SK-N-SH (cell line): Measurements from ENCODE around the gene NWD2. TPM values are rescaled to one million over a fixed set of nuclear protein-coding genes. Genes with fewer than 3 reads are reported as not detected.

Source experiments
- CTCF ChIA-PET: fragments of 300-600, 350-600 bp; formaldehyde crosslinking; extraction: SDS; loops from one replicate; lab custom pipeline; 2021; lab: Yijun Ruan, JAX
- POLR2A ChIA-PET: fragments of 350-600 bp; sonication (Branson Sonifier 250); formaldehyde crosslinking; extraction: SDS; loops from one replicate; lab custom pipeline; 2020; ENCODE audit warnings: antibody characterized with exemption, inconsistent platforms; lab: Yijun Ruan, JAX
- DNase-seq: peaks from one replicate; pipeline ENCODE4 v3.0.0; 2012
- H2AFZ ChIP-seq: fragments of 200-600 bp; sonication (generic); 2 replicates; pipeline ENCODE4 v1.8.1; 2016; ENCODE audit warnings: antibody characterized with exemption, mild to moderate bottlenecking, low read depth
- H3F3A ChIP-seq: fragments of 200-600 bp; sonication (generic); replicated peaks from 2 replicates; pipeline ENCODE3; 2016; ENCODE audit warnings: antibody characterized with exemption, mild to moderate bottlenecking; ENCODE audit not compliant: insufficient read depth
- H3K27ac ChIP-seq, 2 experiments: fragments of 200-500 bp in 1 of 2; fragments of 200-600 bp in 1 of 2; sonication (Bioruptor generic) in 1 of 2; sonication (generic), shearing (Covaris generic) in 1 of 2; 2 replicates each; pipeline versions ENCODE4 v1.5.1 to v1.6.1; 2014 to 2016; ENCODE audit warnings: low read depth in 2 of 2, inconsistent platforms in 1 of 2, low read length in 1 of 2, mild to moderate bottlenecking in 1 of 2, mixed read lengths in 1 of 2
- H3K27me3 ChIP-seq: fragments of 200-600 bp; sonication (generic), shearing (Covaris generic); 2 replicates; pipeline ENCODE4 v1.6.1; 2016; ENCODE audit warnings: mixed run types; ENCODE audit not compliant: insufficient read depth
- H3K36me3 ChIP-seq, 2 experiments: fragments of 200-500 bp in 1 of 2; fragments of 200-600 bp in 1 of 2; sonication (Bioruptor generic) in 1 of 2; sonication (generic) in 1 of 2; replicated peaks in 1 of 2; 2 replicates each; pipeline versions ENCODE3 to v1.5.1; 2014 to 2016; ENCODE audit warnings: low read length in 1 of 2, mild to moderate bottlenecking in 1 of 2; ENCODE audit not compliant: insufficient read depth in 2 of 2, control insufficient read depth in 1 of 2
- H3K4me1 ChIP-seq, 2 experiments: fragments of 200-500 bp in 1 of 2; fragments of 200-600 bp in 1 of 2; sonication (Bioruptor generic) in 1 of 2; sonication (generic), shearing (Covaris generic) in 1 of 2; 2 replicates each; pipeline versions ENCODE4 v1.5.1 to v1.6.1; 2014 to 2016; ENCODE audit warnings: low read depth in 1 of 2, low read length in 1 of 2, mixed run types in 1 of 2; ENCODE audit not compliant: insufficient read depth in 2 of 2, control insufficient read depth in 1 of 2
- H3K4me2 ChIP-seq: fragments of 200-600 bp; sonication (generic), shearing (Covaris generic); 2 replicates; pipeline ENCODE4 v1.6.1; 2017; ENCODE audit warnings: mixed run types
- H3K4me3 ChIP-seq, 2 experiments: fragments of 200-500 bp in 1 of 2; fragments of 200-600 bp in 1 of 2; sonication (Bioruptor generic) in 1 of 2; sonication (generic), shearing (Covaris generic) in 1 of 2; 2 replicates each; pipeline versions ENCODE4 v1.5.1 to v1.8.1; 2014 to 2016; ENCODE audit warnings: low read depth in 2 of 2, inconsistent platforms in 1 of 2, low read length in 1 of 2, mild to moderate bottlenecking in 1 of 2, mixed read lengths in 1 of 2, moderate library complexity in 1 of 2
- H3K79me2 ChIP-seq: fragments of 200-600 bp; sonication (generic); 2 replicates; pipeline ENCODE4 v1.8.1; 2017; ENCODE audit warnings: mild to moderate bottlenecking; ENCODE audit not compliant: insufficient read depth
- H3K9ac ChIP-seq: fragments of 200-600 bp; sonication (generic); 2 replicates; pipeline ENCODE4 v1.6.1; 2017; ENCODE audit warnings: mixed run types
- H3K9me2 ChIP-seq: fragments of 200-600 bp; sonication (generic); 2 replicates; pipeline ENCODE4 v1.6.1; 2017; ENCODE audit warnings: mixed run types
- H3K9me3 ChIP-seq: fragments of 200-600 bp; sonication (generic); 2 replicates; pipeline ENCODE4 v1.6.1; 2017; ENCODE audit warnings: mixed run types, mild to moderate bottlenecking, moderate library complexity
- H4K20me1 ChIP-seq: fragments of 200-600 bp; sonication (generic); 2 replicates; pipeline ENCODE4 v1.6.1; 2017; ENCODE audit warnings: mild to moderate bottlenecking, mixed run types; ENCODE audit not compliant: insufficient read depth
- CHD2 ChIP-seq: fragments of 150-350 bp; IDR thresholded peaks from 2 replicates; pipeline ENCODE4 v1.6.1; 2018; ENCODE audit warnings: low read length; ENCODE audit not compliant: partially characterized antibody
- CTCF ChIP-seq: fragments of 200-600 bp; sonication (generic); IDR thresholded peaks from 2 replicates; pipeline ENCODE4 v1.6.1; 2017; ENCODE audit warnings: antibody characterized with exemption, mild to moderate bottlenecking, moderate library complexity
- ELF1 ChIP-seq: IDR thresholded peaks from 2 replicates; pipeline ENCODE4 v1.4.0; 2012
- EP300 ChIP-seq, 2 experiments: IDR thresholded peaks; 2 replicates each; pipeline versions ENCODE4 v1.4.0 to v1.6.1; 2012; ENCODE audit warnings: borderline replicate concordance in 1 of 2, low read depth in 1 of 2, low read length in 1 of 2
- EZH2phosphoT487 ChIP-seq: fragments of 200-600 bp; sonication (generic); IDR thresholded peaks from 2 replicates; pipeline ENCODE4 v1.6.1; 2017; ENCODE audit warnings: low read depth, mixed run types, mild to moderate bottlenecking, antibody characterized with exemption, moderate library complexity, borderline replicate concordance
- FOSL2 ChIP-seq: IDR thresholded peaks from 2 replicates; pipeline ENCODE4 v1.4.0; 2012; ENCODE audit warnings: low read depth, mild to moderate bottlenecking, moderate library complexity, borderline replicate concordance
- GATA2 ChIP-seq: sonication (generic); formaldehyde crosslinking; IDR thresholded peaks from 2 replicates; pipeline ENCODE4 v1.5.0; 2020; ENCODE audit warnings: mild to moderate bottlenecking, missing genetic modification reagents
- IRF3 ChIP-seq: fragments of 150-350 bp; IDR thresholded peaks from 2 replicates; pipeline ENCODE4 v1.6.1; 2016; ENCODE audit warnings: mild to moderate bottlenecking, low read depth, low read length
- MAX ChIP-seq: IDR thresholded peaks from 2 replicates; pipeline ENCODE4 v1.4.0; 2012; ENCODE audit warnings: low read depth
- POLR2AphosphoS5 ChIP-seq: IDR thresholded peaks from 2 replicates; pipeline ENCODE4 v1.6.1; 2012; ENCODE audit warnings: low read depth, low read length
- RAD21 ChIP-seq: IDR thresholded peaks from 2 replicates; pipeline ENCODE4 v1.6.1; 2012; ENCODE audit warnings: mild to moderate bottlenecking, low read length
- RCOR1 ChIP-seq: fragments of 150-350 bp; IDR thresholded peaks from 2 replicates; pipeline ENCODE4 v1.6.1; 2017; ENCODE audit warnings: antibody characterized with exemption, low read length
- REST ChIP-seq: IDR thresholded peaks from 2 replicates; pipeline ENCODE4 v1.6.1; 2012; ENCODE audit warnings: mild to moderate bottlenecking, low read depth, low read length, moderate library complexity
- RXRA ChIP-seq: IDR thresholded peaks from 2 replicates; pipeline ENCODE4 v1.4.0; 2012; ENCODE audit warnings: low read depth, mild to moderate bottlenecking, borderline replicate concordance
- SIN3A ChIP-seq: IDR thresholded peaks from 2 replicates; pipeline ENCODE4 v1.6.1; 2012; ENCODE audit warnings: low read depth, mild to moderate bottlenecking, low read length, moderate library complexity, borderline replicate concordance
- SMC3 ChIP-seq: IDR thresholded peaks from 2 replicates; pipeline ENCODE4 v1.6.1; 2012; ENCODE audit warnings: low read depth, low read length, improper control_type of control experiment
- TCF12 ChIP-seq: IDR thresholded peaks from 2 replicates; pipeline ENCODE4 v1.4.0; 2012
- TEAD4 ChIP-seq: IDR thresholded peaks from 2 replicates; pipeline ENCODE4 v1.4.0; 2012; ENCODE audit warnings: mild to moderate bottlenecking, borderline replicate concordance; ENCODE audit not compliant: insufficient read depth
- USF2 ChIP-seq: fragments of 150-350 bp; IDR thresholded peaks from 2 replicates; pipeline ENCODE4 v1.6.1; 2017; ENCODE audit warnings: antibody characterized with exemption, low read length, low read depth, borderline replicate concordance
- YY1 ChIP-seq: IDR thresholded peaks from 2 replicates; pipeline ENCODE4 v1.4.0; 2012; ENCODE audit warnings: low read depth, mild to moderate bottlenecking
- WGBS: methylation state at CpG from one replicate; pipeline ENCODE4 v1.1.6; 2017; ENCODE audit warnings: low lambda C conversion rate; 5-methylcytosine and 5-hydroxymethylcytosine counted together
- polyA plus RNA-seq, 3 experiments: library from polyadenylated mRNA; depleted of rRNA; stranded (reverse); fragments of >200 nt; gene quantifications; 2 replicates each; pipeline ENCODE4 v1.2.3, GENCODE V29; 2012

Gene NWD2
- polyA plus RNA-seq, 1 of the 3 experiments (the other 2 are of a cell fraction), result not detected

GRCh38 chr4:37397505-37397904, 153.0 kb downstream of the NWD2 start (continued):
- TF ChIP-seq RAD21, result no peak

GRCh38 chr4:37400241-37400881, 155.8 kb downstream of the NWD2 start:
- no peaks in the 10 kb centered on the region for H3K27me3 ChIP-seq
- H3K9me3 ChIP-seq, result no peaks in the 10 kb centered on the region
- H3K79me2 ChIP-seq, result no peaks in the 10 kb centered on the region
- DNase-seq, result no peak
- CTCF ChIA-PET, result interaction anchor here (0.7 kb wide), 1 partner anchor 166 kb away, joined by 3 read pairs; no protein-coding TSS in a partner anchor
- no peaks in the 10 kb centered on the region for H3K4me1 ChIP-seq
- no peak overlapping the region for H3K4me2 ChIP-seq
- H3F3A ChIP-seq, result no peaks in the 10 kb centered on the region
- no peak overlapping the region for H2AFZ ChIP-seq
- no peaks in the 10 kb centered on the region for H3K36me3 ChIP-seq
- TF ChIP-seq EZH2phosphoT487 (no peak), SIN3A (no peak), RCOR1 (no peak), RXRA (no peak), TEAD4 (no peak), ELF1 (no peak), GATA2 (no peak), CTCF (no peak), RAD21 (no peak), CHD2 (no peak), SMC3 (no peak), TCF12 (no peak), MAX (no peak), POLR2AphosphoS5 (no peak), USF2 (no peak), FOSL2 (no peak), IRF3 (no peak), EP300 (IDR thresholded peaks at IDR 0.05; ENCODE audit: borderline replicate concordance in 1 of 2, low read depth in 1 of 2, low read length in 1 of 2) (no peak), YY1 (no peak), REST (no peak)
- H4K20me1 ChIP-seq, result no peaks in the 10 kb centered on the region
- H3K4me3 ChIP-seq, result no peak overlapping the region
- H3K9ac ChIP-seq, result no peak overlapping the region
- POLR2A ChIA-PET, result no interaction called here
- WGBS, result 0% methylated on average over 2 of the region's 2 CpGs
- H3K9me2 ChIP-seq, result no peaks in the 10 kb centered on the region
- no peak overlapping the region for H3K27ac ChIP-seq
